Suprapubic skin (tissue), 4 donors: ENCODE data around the gene HLA-DPB1. TPM values are rescaled to one million over a fixed set of nuclear protein-coding genes. Genes with fewer than 3 reads are reported as not detected.
A peak's percentile ranks its signal among the peaks of the same experiment; 100 is the strongest.

Experiments
- DNase-seq, 2 donors: peaks; one replicate each; pipeline ENCODE4 v3.0.0-alpha.2; 2019; ENCODE audit warnings: low spot score in 2 of 2
- H3K27ac ChIP-seq: fragments of 200-600 bp; sonication (generic); one replicate; pipeline ENCODE4 v1.5.1; 2019
- H3K27me3 ChIP-seq: fragments of 200-600 bp; sonication (generic); one replicate; pipeline ENCODE4 v1.5.1; 2019
- H3K36me3 ChIP-seq: fragments of 200-600 bp; sonication (generic); one replicate; pipeline ENCODE4 v1.5.1; 2019
- H3K4me1 ChIP-seq: fragments of 200-600 bp; sonication (generic); one replicate; pipeline ENCODE4 v1.5.1; 2019
- H3K4me3 ChIP-seq: fragments of 200-600 bp; sonication (generic); one replicate; pipeline ENCODE4 v1.5.1; 2019; ENCODE audit warnings: mild to moderate bottlenecking
- H3K9me3 ChIP-seq: fragments of 200-600 bp; sonication (generic); one replicate; pipeline ENCODE4 v1.5.1; 2019
- EP300 ChIP-seq: sonication (generic); formaldehyde crosslinking; IDR thresholded peaks from one replicate; pipeline ENCODE4 v1.6.1; 2017; ENCODE audit warnings: antibody characterized with exemption
- POLR2A ChIP-seq, 2 donors: fragments of 450-650 bp; IDR thresholded peaks; one replicate each; pipeline ENCODE4 v1.6.1; 2017; ENCODE audit warnings: antibody characterized with exemption in 2 of 2, mild to moderate bottlenecking in 2 of 2, moderate library complexity in 2 of 2
- POLR2AphosphoS5 ChIP-seq, 3 donors: sonication (generic); formaldehyde crosslinking; IDR thresholded peaks; one replicate each; pipeline ENCODE4 v1.6.1; 2017; ENCODE audit warnings: antibody characterized with exemption in 3 of 3
- WGBS: methylation state at CpG from one replicate; pipeline ENCODE4 v1.1.5; 2018; 5-methylcytosine and 5-hydroxymethylcytosine counted together
- total RNA-seq, 4 donors: library from RNA; depleted of rRNA; stranded (reverse); fragments of >200 nt; gene quantifications; one replicate each; pipeline ENCODE4 v1.1.0, GENCODE V29; 2016
- TF ChIP-seq, protein P1 (sequence below), 2 donors: fragments of 200-600 bp in 1 of 2; fragments of 450-650 bp in 1 of 2; sonication (generic) in 1 of 2; IDR thresholded peaks; one replicate each; pipeline ENCODE4 v1.5.1; 2016 to 2019; ENCODE audit warnings: antibody characterized with exemption in 2 of 2, mild to moderate bottlenecking in 1 of 2, moderate library complexity in 1 of 2

The HLA-DPB1 gene
- total RNA-seq, 4 donors from 2014 or later, result 23.7 to 76.6 (median 51.7) TPM

DNA sequence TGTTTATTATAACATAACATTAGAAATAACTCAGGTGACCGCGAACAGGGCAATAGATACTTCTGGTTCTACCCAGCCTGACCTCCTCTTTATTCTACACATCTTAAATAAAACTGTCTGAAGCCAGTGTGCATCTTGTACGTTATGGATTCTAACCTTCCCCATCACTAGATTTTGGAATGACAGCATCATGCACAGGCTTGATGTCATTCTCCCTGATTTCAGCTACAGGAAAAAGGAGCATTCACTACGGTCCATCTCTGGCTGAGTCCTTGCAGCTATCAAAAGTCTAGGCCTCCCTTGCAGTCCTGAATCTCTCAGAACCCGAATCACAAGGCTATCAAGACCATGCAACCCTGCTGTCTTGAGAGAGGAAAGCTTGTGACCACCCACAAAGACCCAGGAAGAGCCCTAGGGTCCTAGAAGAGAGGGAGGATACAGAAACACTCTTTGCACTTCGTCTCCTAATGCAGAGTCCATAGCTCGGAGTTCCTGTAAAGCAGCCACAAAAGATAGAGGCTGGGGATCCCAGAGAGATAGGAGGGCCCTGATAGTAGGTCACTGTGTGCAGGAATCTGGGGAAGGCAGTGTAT, 3.2 kb upstream of the HLA-DPB1 start:
- Histone ChIP-seq H3K4me3 (peak overlapping the region; percentile 15), H3K9me3 (no peaks in the 10 kb centered on the region), H3K36me3 (peaks cover 11% of the 10 kb centered on the region), H3K4me1 (no peaks in the 10 kb centered on the region), H3K27me3 (no peaks in the 10 kb centered on the region), H3K27ac (no peak overlapping the region)
- WGBS, result 77% methylated on average over 6 of the region's 7 CpGs
- TF ChIP-seq EP300, result no peak
- DNase-seq, result no peak

DNA sequence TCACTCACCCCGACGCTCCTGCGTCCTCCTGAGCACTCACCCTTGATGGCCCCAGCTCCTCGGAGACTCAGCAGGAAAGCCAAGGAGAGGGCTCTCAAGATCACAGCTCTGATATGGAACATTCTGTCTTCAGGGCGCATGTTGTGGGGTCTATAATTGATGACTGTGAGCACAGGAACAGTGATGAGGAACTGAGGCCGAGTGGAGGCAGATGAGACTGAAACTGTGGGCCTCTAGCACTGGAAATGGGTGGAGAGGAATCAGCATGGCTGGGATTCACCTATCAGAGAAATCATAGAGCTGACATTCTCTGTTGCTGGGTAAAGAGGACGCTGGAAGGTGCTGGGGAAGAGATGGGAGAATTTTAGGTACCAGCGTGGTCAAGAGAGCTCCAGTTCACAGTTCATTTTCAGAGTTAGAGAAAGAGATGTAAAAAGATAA, 2.3 kb upstream of the HLA-DPB1 start, which contains the start of gene HLA-DPA1:
TSS of gene HLA-DPA1 (minus strand) at position 219 of the 441 bp plus-strand sequence.
- peaks cover 11% of the 10 kb centered on the region for H3K36me3 ChIP-seq
- no peaks in the 10 kb centered on the region for H3K9me3 ChIP-seq
- H3K4me3 ChIP-seq, result peak within 1 kb of the TSS; percentile 15
- no peaks in the 10 kb centered on the region for H3K27me3 ChIP-seq
- DNase-seq, result no peak
- H3K4me1 ChIP-seq, result no peaks in the 10 kb centered on the region
- 47% methylated on average over 8 of the region's 8 CpGs for WGBS
- no peak within 1 kb of the TSS for H3K27ac ChIP-seq
- TF ChIP-seq POLR2A (IDR thresholded peaks at IDR 0.05) (peak in 1 of 2 donors; percentile 49), POLR2AphosphoS5 (IDR thresholded peaks at IDR 0.05) (no peak)

DNA sequence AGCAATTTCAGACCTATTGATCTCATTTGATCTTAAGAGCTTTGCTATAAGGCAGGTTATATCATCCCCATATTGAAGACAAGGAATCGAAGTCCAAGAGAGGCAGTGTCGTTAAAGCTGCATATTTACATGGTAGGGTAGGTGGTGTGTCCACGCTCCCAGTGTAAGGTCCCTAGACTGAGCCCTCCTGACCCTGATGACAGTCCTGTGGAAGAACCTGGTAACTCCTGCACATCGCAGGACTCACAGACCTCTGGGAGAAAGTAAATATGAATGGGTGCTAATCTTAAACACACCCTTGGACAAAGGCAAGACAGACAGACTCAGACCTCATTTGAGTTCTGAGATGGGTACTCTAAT, 602 bp upstream of the HLA-DPB1 start:
- H3K4me3 ChIP-seq, result no peak overlapping the region
- H3K9me3 ChIP-seq, result no peaks in the 10 kb centered on the region
- TF ChIP-seq POLR2A (IDR thresholded peaks at IDR 0.05) (no peak), POLR2AphosphoS5 (IDR thresholded peaks at IDR 0.05) (no peak), EP300 (no peak)
- TF ChIP-seq, protein P1, sequence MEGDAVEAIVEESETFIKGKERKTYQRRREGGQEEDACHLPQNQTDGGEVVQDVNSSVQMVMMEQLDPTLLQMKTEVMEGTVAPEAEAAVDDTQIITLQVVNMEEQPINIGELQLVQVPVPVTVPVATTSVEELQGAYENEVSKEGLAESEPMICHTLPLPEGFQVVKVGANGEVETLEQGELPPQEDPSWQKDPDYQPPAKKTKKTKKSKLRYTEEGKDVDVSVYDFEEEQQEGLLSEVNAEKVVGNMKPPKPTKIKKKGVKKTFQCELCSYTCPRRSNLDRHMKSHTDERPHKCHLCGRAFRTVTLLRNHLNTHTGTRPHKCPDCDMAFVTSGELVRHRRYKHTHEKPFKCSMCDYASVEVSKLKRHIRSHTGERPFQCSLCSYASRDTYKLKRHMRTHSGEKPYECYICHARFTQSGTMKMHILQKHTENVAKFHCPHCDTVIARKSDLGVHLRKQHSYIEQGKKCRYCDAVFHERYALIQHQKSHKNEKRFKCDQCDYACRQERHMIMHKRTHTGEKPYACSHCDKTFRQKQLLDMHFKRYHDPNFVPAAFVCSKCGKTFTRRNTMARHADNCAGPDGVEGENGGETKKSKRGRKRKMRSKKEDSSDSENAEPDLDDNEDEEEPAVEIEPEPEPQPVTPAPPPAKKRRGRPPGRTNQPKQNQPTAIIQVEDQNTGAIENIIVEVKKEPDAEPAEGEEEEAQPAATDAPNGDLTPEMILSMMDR (IDR thresholded peaks at IDR 0.05), result no peak
- H3K4me1 ChIP-seq, result peaks cover 8% of the 10 kb centered on the region
- no peaks in the 10 kb centered on the region for H3K36me3 ChIP-seq
- 89% methylated on average over 4 of the region's 4 CpGs for WGBS
- no peak for DNase-seq
- no peak overlapping the region for H3K27ac ChIP-seq
- H3K27me3 ChIP-seq, result no peaks in the 10 kb centered on the region

DNA sequence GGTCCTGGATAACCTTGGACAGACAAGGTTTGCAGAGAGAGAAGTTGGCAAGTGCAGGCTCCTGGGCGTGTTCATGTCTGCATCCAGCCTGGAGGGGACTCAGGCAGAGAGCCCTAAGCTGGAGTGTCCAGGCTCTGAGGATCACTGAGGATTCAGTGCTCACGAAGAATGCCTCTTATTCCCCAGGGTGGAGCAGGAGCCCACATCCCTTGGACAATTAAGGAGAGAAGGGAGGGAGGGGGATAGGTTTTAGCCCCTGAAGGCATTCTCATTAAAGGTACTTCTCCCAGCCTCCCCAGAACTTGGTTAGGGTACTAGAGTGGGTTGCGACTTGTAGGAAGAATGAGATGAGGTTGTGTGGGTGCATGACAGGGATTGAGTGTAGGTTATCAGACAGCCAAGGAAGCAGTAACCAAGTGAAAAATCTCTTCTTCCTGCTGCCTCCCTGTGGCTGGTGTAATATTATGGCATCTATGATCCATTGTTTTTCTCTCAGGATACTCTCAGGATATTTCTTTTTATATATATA, 680 bp downstream of the HLA-DPB1 start:
- Histone ChIP-seq H3K4me3 (peak overlapping the region; percentile 37), H3K27me3 (no peaks in the 10 kb centered on the region), H3K4me1 (peaks cover 11% of the 10 kb centered on the region), H3K9me3 (no peaks in the 10 kb centered on the region), H3K36me3 (no peaks in the 10 kb centered on the region), H3K27ac (peak overlapping the region; percentile 37)
- no peak for TF ChIP-seq POLR2A (IDR thresholded peaks at IDR 0.05)
- TF ChIP-seq EP300, result no peak
- TF ChIP-seq, protein P1 (IDR thresholded peaks at IDR 0.05), result no peak
- no peak for TF ChIP-seq POLR2AphosphoS5 (IDR thresholded peaks at IDR 0.05)
- WGBS, result 60% methylated on average over 3 of the region's 3 CpGs
- DNase-seq, result no peak

- no peaks in the 10 kb centered on the region for H3K27me3 ChIP-seq
- no peak for TF ChIP-seq EP300
- no peak for TF ChIP-seq POLR2A (IDR thresholded peaks at IDR 0.05)
- TF ChIP-seq, protein P1 (IDR thresholded peaks at IDR 0.05), result no peak
- TF ChIP-seq POLR2AphosphoS5 (IDR thresholded peaks at IDR 0.05), result no peak
- DNase-seq, result no peak
- H3K9me3 ChIP-seq, result no peaks in the 10 kb centered on the region
- H3K36me3 ChIP-seq, result no peaks in the 10 kb centered on the region
- WGBS, result 44% methylated on average over 5 of the region's 5 CpGs
- no peak overlapping the region for H3K4me3 ChIP-seq
- peaks cover 11% of the 10 kb centered on the region for H3K4me1 ChIP-seq
- no peak overlapping the region for H3K27ac ChIP-seq
Measured at GRCh38 chr6:33077908-33078307, 2.1 kb downstream of the HLA-DPB1 start.

DNA sequence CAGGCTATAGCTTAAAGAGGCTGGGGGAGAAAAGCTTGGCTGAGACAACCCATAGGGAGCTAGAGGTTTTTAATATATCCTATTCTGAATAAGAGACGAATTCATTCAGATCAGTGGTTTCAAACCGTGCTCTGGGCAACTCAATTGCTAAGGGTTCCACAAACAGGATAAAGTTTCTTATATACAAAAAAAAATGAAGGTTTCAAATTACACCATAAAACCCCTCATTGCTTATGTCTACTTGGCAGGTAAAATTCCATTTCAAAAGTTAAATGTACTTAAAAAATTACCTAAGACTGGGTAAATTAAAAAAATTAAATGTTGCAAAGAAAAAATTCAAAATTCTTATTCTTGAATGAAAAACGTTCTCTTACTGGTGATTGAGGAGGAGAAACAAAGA, 2.7 kb downstream of the HLA-DPB1 start:
- 79% methylated on average over 3 of the region's 3 CpGs for WGBS
- Histone ChIP-seq H3K4me3 (no peak overlapping the region), H3K36me3 (no peaks in the 10 kb centered on the region), H3K27me3 (no peaks in the 10 kb centered on the region), H3K4me1 (peaks cover 11% of the 10 kb centered on the region), H3K9me3 (no peaks in the 10 kb centered on the region), H3K27ac (no peak overlapping the region)
- no peak for DNase-seq
- TF ChIP-seq, protein P1 (IDR thresholded peaks at IDR 0.05), result no peak
- TF ChIP-seq EP300 (no peak), POLR2A (IDR thresholded peaks at IDR 0.05) (no peak), POLR2AphosphoS5 (IDR thresholded peaks at IDR 0.05) (no peak)
